Upper lobe of left lung (tissue), 6 donors: ENCODE measurements around the gene LAMA2. TPM values are rescaled to one million over a fixed set of nuclear protein-coding genes. Genes with fewer than 3 reads are reported as not detected.

Experiments used
- ATAC-seq, 2 donors: fragments of 200-7000 bp; cut with Tn5 transposase; one replicate each; pipeline ENCODE4 v1.9.1; 2022; ENCODE audit warnings: mild to moderate bottlenecking in 2 of 2, moderate library complexity in 2 of 2; ENCODE audit not compliant: low FRiP score in 2 of 2
- DNase-seq, 2 donors: peaks; one replicate each; pipeline ENCODE4 v3.0.0-alpha.2; 2019 to 2020
- H3K27ac ChIP-seq, 4 donors: fragments of 200-600 bp; sonication (generic); one replicate each; pipeline ENCODE4 v1.5.1; 2016 to 2019
- H3K27me3 ChIP-seq, 4 donors: fragments of 200-600 bp; sonication (generic); one replicate each; pipeline ENCODE4 v1.5.1; 2017 to 2019
- H3K36me3 ChIP-seq, 4 donors: fragments of 200-600 bp; sonication (generic); one replicate each; pipeline ENCODE4 v1.5.1; 2016 to 2019
- H3K4me1 ChIP-seq, 4 donors: fragments of 200-600 bp; sonication (generic); one replicate each; pipeline ENCODE4 v1.5.1; 2018 to 2019
- H3K4me3 ChIP-seq, 4 donors: fragments of 200-600 bp; sonication (generic); one replicate each; pipeline ENCODE4 v1.5.1; 2017 to 2019; ENCODE audit warnings: mild to moderate bottlenecking in 2 of 4, moderate library complexity in 1 of 4
- H3K9me3 ChIP-seq, 4 donors: fragments of 200-600 bp; sonication (generic); one replicate each; pipeline ENCODE4 v1.5.1; 2018 to 2019
- CTCF ChIP-seq, 6 experiments: fragments of 450-650 bp in 4 of 6; fragments of 200-600 bp in 2 of 6; sonication (generic) in 2 of 6; IDR thresholded peaks; one replicate each; pipeline ENCODE4 v1.5.1; 2016 to 2019; ENCODE audit warnings: antibody characterized with exemption in 6 of 6
- EP300 ChIP-seq, 4 donors: sonication (generic); formaldehyde crosslinking; IDR thresholded peaks; one replicate each; pipeline ENCODE4 v1.5.1; 2017; ENCODE audit warnings: antibody characterized with exemption in 4 of 4, control low read depth in 2 of 4
- POLR2A ChIP-seq, 4 donors: fragments of 450-650 bp; IDR thresholded peaks; one replicate each; pipeline ENCODE4 v1.5.1; 2016 to 2017; ENCODE audit warnings: antibody characterized with exemption in 4 of 4, mild to moderate bottlenecking in 2 of 4
- POLR2AphosphoS5 ChIP-seq, 2 donors: sonication (generic); formaldehyde crosslinking; IDR thresholded peaks; one replicate each; pipeline ENCODE4 v1.5.1; 2017; ENCODE audit warnings: antibody characterized with exemption in 2 of 2
- WGBS, 2 donors: methylation state at CpG; one replicate each; pipeline ENCODE4 v1.1.5; 2017 to 2018; 5-methylcytosine and 5-hydroxymethylcytosine counted together
- total RNA-seq, 6 donors: library from RNA; depleted of rRNA in 4 of 6; stranded (reverse); fragments of >200 nt in 4 of 6; gene quantifications; one replicate each; pipeline versions ENCODE4 v1.1.0 to v1.2.1, GENCODE V29; 2016 to 2021
- donor health status: DM: no; HTN: no; CAD: no; lungs with moderate emphysema.
- donor health status: DM: no; HTN: yes; CAD: no; lungs with severe emphysema.

Gene LAMA2
- total RNA-seq, 6 donors from 2014 or later: 41.9 to 82.8 (median 62.4) TPM

- 66 to 86% methylated on average over 1 of the region's 1 CpG for WGBS, 2 donors
- TF ChIP-seq POLR2A (IDR thresholded peaks at IDR 0.05) (no peak), POLR2AphosphoS5 (IDR thresholded peaks at IDR 0.05) (no peak), CTCF (IDR thresholded peaks at IDR 0.05) (no peak), EP300 (IDR thresholded peaks at IDR 0.05) (no peak)
- no peak overlapping the region for H3K4me3 ChIP-seq
- H3K36me3 ChIP-seq: no peaks in the 10 kb centered on the region
- H3K27ac ChIP-seq: no peak overlapping the region
- no peaks in the 10 kb centered on the region for H3K9me3 ChIP-seq
- H3K27me3 ChIP-seq: no peaks in the 10 kb centered on the region
- no peaks in the 10 kb centered on the region for H3K4me1 ChIP-seq
- ATAC-seq: no peak
- DNase-seq: no peak
These were observed 217.2 kb downstream of the LAMA2 start for GRCh38 chr6:129100164-129100563.

GRCh38 chr6:129102741-129103140 is 219.8 kb downstream of the LAMA2 start:
- H3K4me3 ChIP-seq: no peak overlapping the region
- no peaks in the 10 kb centered on the region for H3K4me1 ChIP-seq
- no peaks in the 10 kb centered on the region for H3K27me3 ChIP-seq
- DNase-seq (no peak), ATAC-seq (peak; percentile 75 to 83)
- no peaks in the 10 kb centered on the region for H3K9me3 ChIP-seq
- TF ChIP-seq POLR2AphosphoS5 (IDR thresholded peaks at IDR 0.05) (peak; percentile 49 to 51), EP300 (IDR thresholded peaks at IDR 0.05) (no peak), CTCF (IDR thresholded peaks at IDR 0.05) (no peak)
- no peaks in the 10 kb centered on the region for H3K36me3 ChIP-seq
- H3K27ac ChIP-seq: no peak overlapping the region
- WGBS, 2 donors: 36 to 66% methylated on average over 4 of the region's 4 CpGs

GRCh38 chr6:129104131-129104530 is 221.2 kb downstream of the LAMA2 start:
- Histone ChIP-seq H3K9me3 (no peaks in the 10 kb centered on the region), H3K36me3 (no peaks in the 10 kb centered on the region), H3K4me1 (no peaks in the 10 kb centered on the region), H3K4me3 (no peak overlapping the region), H3K27me3 (no peaks in the 10 kb centered on the region), H3K27ac (peak overlapping the region in 2 of 4 donors; percentile 2 to 30)
- DNase-seq (no peak), ATAC-seq (peak in 1 of 2 donors; percentile 78)
- TF ChIP-seq EP300 (IDR thresholded peaks at IDR 0.05) (no peak), CTCF (IDR thresholded peaks at IDR 0.05) (no peak), POLR2AphosphoS5 (IDR thresholded peaks at IDR 0.05) (no peak), POLR2A (IDR thresholded peaks at IDR 0.05) (no peak)
- WGBS, 2 donors: 54 to 82% methylated on average over 1 of the region's 1 CpG

GRCh38 chr6:129104560-129104959 is 221.6 kb downstream of the LAMA2 start:
- Histone ChIP-seq H3K27ac (peak overlapping the region in 2 of 4 donors; percentile 30 to 63), H3K9me3 (no peaks in the 10 kb centered on the region), H3K27me3 (no peaks in the 10 kb centered on the region), H3K36me3 (no peaks in the 10 kb centered on the region), H3K4me3 (no peak overlapping the region), H3K4me1 (no peaks in the 10 kb centered on the region)
- WGBS, 2 donors: 95 to 96% methylated on average over 1 of the region's 1 CpG
- DNase-seq: no peak
- ATAC-seq: peak in 1 of 2 donors; percentile 20
- TF ChIP-seq CTCF (IDR thresholded peaks at IDR 0.05): no peak
- no peak for TF ChIP-seq EP300 (IDR thresholded peaks at IDR 0.05)
- TF ChIP-seq POLR2AphosphoS5 (IDR thresholded peaks at IDR 0.05): no peak
- no peak for TF ChIP-seq POLR2A (IDR thresholded peaks at IDR 0.05)

- DNase-seq (no peak), ATAC-seq (no peak)
- Histone ChIP-seq H3K36me3 (no peaks in the 10 kb centered on the region), H3K4me1 (no peaks in the 10 kb centered on the region), H3K27me3 (no peaks in the 10 kb centered on the region), H3K9me3 (no peaks in the 10 kb centered on the region), H3K27ac (peak overlapping the region in 2 of 4 donors; percentile 30 to 63), H3K4me3 (no peak overlapping the region)
- 75 to 80% methylated on average over 1 of the region's 1 CpG for whole genome bisulfite sequencing, 2 donors
- TF ChIP-seq CTCF (IDR thresholded peaks at IDR 0.05): no peak
- no peak for TF ChIP-seq EP300 (IDR thresholded peaks at IDR 0.05)
- TF ChIP-seq POLR2A (IDR thresholded peaks at IDR 0.05): no peak
- no peak for TF ChIP-seq POLR2AphosphoS5 (IDR thresholded peaks at IDR 0.05)
These were observed 222.1 kb downstream of the LAMA2 start for GRCh38 chr6:129105035-129105434.
